Uterus (tissue), 4 donors: ENCODE results near the gene MYO6. TPM values are rescaled to one million over a fixed set of nuclear protein-coding genes. Genes with fewer than 3 reads are reported as not detected.

Experiments used
- DNase-seq, 2 donors: peaks; one replicate each; pipeline ENCODE4 v3.0.0-alpha.2; 2019 to 2020
- H3K27ac ChIP-seq, 2 donors: fragments of 200-600 bp; sonication (generic); 1 replicate in 1 of 2; 2 replicates in 1 of 2; pipeline ENCODE4 v1.5.1; 2016 to 2018
- H3K27me3 ChIP-seq, 2 donors: fragments of 200-600 bp; sonication (generic); one replicate each; pipeline ENCODE4 v1.5.1; 2018 to 2019; ENCODE audit warnings: control low read depth in 1 of 2
- H3K36me3 ChIP-seq, 2 donors: fragments of 200-600 bp; sonication (generic); one replicate each; pipeline ENCODE4 v1.5.1; 2019; ENCODE audit warnings: control low read depth in 1 of 2
- H3K4me1 ChIP-seq, 2 donors: fragments of 200-600 bp; sonication (generic); one replicate each; pipeline ENCODE4 v1.5.1; 2018 to 2019; ENCODE audit warnings: control low read depth in 1 of 2
- H3K4me3 ChIP-seq, 2 donors: fragments of 200-600 bp; sonication (generic); 1 replicate in 1 of 2; 2 replicates in 1 of 2; pipeline ENCODE4 v1.5.1; 2018 to 2019; ENCODE audit warnings: mild to moderate bottlenecking in 1 of 2
- H3K9me3 ChIP-seq, 2 donors: fragments of 200-600 bp; sonication (generic); one replicate each; pipeline ENCODE4 v1.5.1; 2019; ENCODE audit warnings: control low read depth in 1 of 2
- CTCF ChIP-seq, 4 experiments: fragments of 200-600 bp in 2 of 4; fragments of 450-650 bp in 2 of 4; sonication (generic) in 2 of 4; IDR thresholded peaks; one replicate each; pipeline ENCODE4 v1.5.1; 2016 to 2019; ENCODE audit warnings: antibody characterized with exemption in 4 of 4, mild to moderate bottlenecking in 2 of 4, moderate library complexity in 1 of 4
- POLR2A ChIP-seq, 2 donors: fragments of 450-650 bp; IDR thresholded peaks; one replicate each; pipeline ENCODE4 v1.6.1; 2016; ENCODE audit warnings: antibody characterized with exemption in 2 of 2, mild to moderate bottlenecking in 1 of 2, moderate library complexity in 1 of 2
- intact Hi-C: fragments of 100-400 bp; cut with DNase I; formaldehyde crosslinking; loops from one replicate; pipeline ENCODE4 v1.15.1; 2023; ENCODE audit warnings: low total_unique reads
- small RNA-seq: library from RNA; depleted of rRNA; stranded (forward); fragments of <200 nt; gene quantifications from one replicate; pipeline ENCODE3, GENCODE V24; 2016
- total RNA-seq, 4 donors: library from RNA; depleted of rRNA in 3 of 4; stranded (reverse); fragments of >200 nt in 3 of 4; gene quantifications; one replicate each; pipeline versions ENCODE4 v1.1.0 to v1.2.4, GENCODE V29; 2014 to 2023
- donor health status: DM: yes; HTN: yes; CAD: no.

The MYO6 gene
- total RNA-seq, 4 donors from 2014 or later = 8.2 to 25.0 (median 14.1) TPM

DNA sequence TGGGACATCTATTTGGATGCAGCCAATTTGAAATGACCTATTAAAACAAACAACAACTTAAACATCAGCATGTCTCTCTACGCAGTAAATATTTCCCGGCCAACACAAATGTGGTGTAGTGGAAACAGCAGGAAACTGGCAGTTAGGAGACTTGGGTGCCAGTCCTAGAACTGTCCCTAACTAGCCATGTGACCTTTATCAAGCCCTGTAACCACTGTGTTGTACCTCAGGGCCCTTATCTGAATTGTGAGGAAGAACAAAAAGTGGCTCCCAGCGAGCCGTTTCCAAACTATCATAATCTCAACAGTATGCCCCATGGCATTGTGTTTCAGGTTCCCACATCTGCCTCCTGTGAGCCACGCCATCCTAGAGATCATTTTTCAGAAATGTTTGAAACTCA lies 198.9 kb downstream of the MYO6 start:
- intact Hi-C loops = no loop called here
- Histone ChIP-seq H3K4me1 (no peaks in the 10 kb centered on the region), H3K36me3 (no peaks in the 10 kb centered on the region), H3K4me3 (no peak overlapping the region), H3K27me3 (no peaks in the 10 kb centered on the region), H3K9me3 (no peaks in the 10 kb centered on the region), H3K27ac (no peak overlapping the region)
- no peak for DNase-seq
- TF ChIP-seq POLR2A (IDR thresholded peaks at IDR 0.05) (no peak), CTCF (IDR thresholded peaks at IDR 0.05) (no peak)

DNA sequence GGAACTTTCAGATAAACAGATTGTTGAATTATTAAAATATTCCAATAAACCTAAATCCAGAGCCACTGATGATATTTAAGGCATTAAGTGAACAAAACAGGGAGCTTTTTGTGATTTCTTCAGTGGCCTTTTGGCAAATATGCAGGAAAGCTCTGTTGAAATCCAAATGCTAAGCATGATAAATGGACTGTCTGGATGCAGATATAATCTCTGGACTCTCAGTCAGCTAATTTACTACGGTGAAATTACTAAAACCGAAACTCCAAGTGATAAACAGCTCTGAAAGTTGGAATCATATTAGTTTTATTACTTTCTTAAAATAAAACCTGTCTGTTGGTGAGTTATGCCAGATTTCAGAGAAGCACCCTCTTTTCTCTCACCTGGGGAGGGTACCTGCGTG lies 203.1 kb downstream of the MYO6 start:
- intact Hi-C loops = no loop called here
- DNase-seq = no peak
- H3K4me1 ChIP-seq = no peaks in the 10 kb centered on the region

GRCh38 chr6:75963569-75963968 lies 214.5 kb downstream of the MYO6 start:
- TF ChIP-seq POLR2A (IDR thresholded peaks at IDR 0.05) (no peak), CTCF (IDR thresholded peaks at IDR 0.05) (no peak)
- Histone ChIP-seq H3K27me3 (no peaks in the 10 kb centered on the region), H3K4me1 (no peaks in the 10 kb centered on the region), H3K9me3 (no peaks in the 10 kb centered on the region), H3K36me3 (no peaks in the 10 kb centered on the region), H3K4me3 (no peak overlapping the region), H3K27ac (no peak overlapping the region)
- intact Hi-C loops = no loop called here
- no peak for DNase-seq

More for the DNA sequence above, 203.1 kb downstream of the MYO6 start:
- no peaks in the 10 kb centered on the region for H3K27me3 ChIP-seq
- H3K36me3 ChIP-seq = no peaks in the 10 kb centered on the region
- H3K9me3 ChIP-seq = no peaks in the 10 kb centered on the region
- no peak for TF ChIP-seq POLR2A (IDR thresholded peaks at IDR 0.05)
- H3K4me3 ChIP-seq = no peak overlapping the region
- H3K27ac ChIP-seq = no peak overlapping the region

DNA sequence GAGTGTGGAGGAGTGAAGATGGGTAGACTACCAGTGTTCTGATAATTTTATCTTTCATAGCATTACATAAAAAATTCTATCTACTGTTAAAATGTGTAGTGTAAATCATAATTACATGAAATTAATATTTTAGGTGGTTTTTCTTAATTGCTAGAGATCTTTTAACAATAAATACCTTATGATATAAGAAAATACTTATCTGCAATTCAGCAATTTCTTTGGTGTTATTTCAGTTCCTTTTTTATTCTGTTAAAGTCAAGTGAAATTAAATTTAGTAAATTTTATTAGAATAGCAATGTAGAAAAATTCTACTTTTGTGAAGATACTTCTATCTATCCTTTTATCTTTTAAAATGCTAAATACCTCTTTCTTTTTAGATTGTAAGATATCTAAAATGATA lies 219.1 kb downstream of the MYO6 start:
- Histone ChIP-seq H3K9me3 (no peaks in the 10 kb centered on the region), H3K27ac (no peak overlapping the region), H3K4me3 (no peak overlapping the region), H3K4me1 (no peaks in the 10 kb centered on the region), H3K36me3 (no peaks in the 10 kb centered on the region), H3K27me3 (no peaks in the 10 kb centered on the region)
- no peak for DNase-seq
- TF ChIP-seq CTCF (IDR thresholded peaks at IDR 0.05) = no peak
- no peak for TF ChIP-seq POLR2A (IDR thresholded peaks at IDR 0.05)
- intact Hi-C loops = no loop called here

Small RNA genes within 50 kb of the gene (small RNA-seq; reads per million reads assigned to genes)
- gene RF00019 = not detected
- not detected for gene RNA5SP209
- not detected for gene RNU6-155P

Other genes starting within 250 kb of the MYO6 start
- gene SENP6, start 147.4 kb upstream of the MYO6 start, total RNA-seq = 100 to 1,000 TPM in 3 of 4 donors, 10 to 100 TPM in 1; 70.4 to 258 (median 205) TPM